Common myeloid progenitor, CD34-positive (primary cell): ENCODE measurements around the gene MBIP. TPM values are rescaled to one million over a fixed set of nuclear protein-coding genes. Genes with fewer than 3 reads are reported as not detected.

Experiments used
- CTCF ChIA-PET: fragments of 350-600 bp; sonication (Branson Sonifier 250); formaldehyde crosslinking; loops from one replicate; lab custom pipeline; 2021; ENCODE audit warnings: antibody characterized with exemption; lab: Charles Lee
- POLR2A ChIA-PET: fragments of 350-600 bp; sonication (Branson Sonifier 250); formaldehyde crosslinking; loops from one replicate; lab custom pipeline; 2021; ENCODE audit warnings: antibody characterized with exemption; lab: Charles Lee
- DNase-seq, 3 donors: peaks; one replicate each; pipeline versions ENCODE4 v3.0.0 to v3.0.0-alpha.2; 2013
- H3K27ac ChIP-seq, 2 experiments: 1 replicate in 1 of 2; 2 replicates in 1 of 2; pipeline ENCODE4 v1.7.0; 2013; ENCODE audit warnings: inconsistent platforms in 2 of 2, low read length in 2 of 2, mild to moderate bottlenecking in 2 of 2, low read depth in 1 of 2, moderate library complexity in 1 of 2; ENCODE audit not compliant: severe bottlenecking in 2 of 2, insufficient read depth in 1 of 2, poor library complexity in 1 of 2
- H3K27me3 ChIP-seq, 5 experiments: replicated peaks in 2 of 5; 1 replicate in 3 of 5; 2 replicates in 2 of 5; pipeline versions ENCODE4 v1.6.1 to v1.7.0; 2013; ENCODE audit warnings: low read length in 4 of 5, mild to moderate bottlenecking in 2 of 5, moderate library complexity in 2 of 5, inconsistent platforms in 1 of 5; ENCODE audit not compliant: insufficient read depth in 5 of 5, control insufficient read depth in 4 of 5
- H3K36me3 ChIP-seq, 4 experiments: 1 replicate in 2 of 4; 2 replicates in 2 of 4; pipeline versions ENCODE4 v1.6.1 to v1.7.0; 2013; ENCODE audit warnings: low read length in 3 of 4, control low read depth in 1 of 4, mild to moderate bottlenecking in 1 of 4; ENCODE audit not compliant: control insufficient read depth in 4 of 4, insufficient read depth in 4 of 4
- H3K4me1 ChIP-seq, 4 experiments: 1 replicate in 3 of 4; 2 replicates in 1 of 4; pipeline versions ENCODE4 v1.6.1 to v1.7.1; 2013; ENCODE audit warnings: low read length in 3 of 4, mild to moderate bottlenecking in 3 of 4, control low read depth in 1 of 4, inconsistent platforms in 1 of 4, moderate library complexity in 1 of 4; ENCODE audit not compliant: control insufficient read depth in 4 of 4, insufficient read depth in 4 of 4; ENCODE audit errors: control extremely low read depth in 1 of 4
- H3K4me3 ChIP-seq, 7 experiments: 1 replicate in 4 of 7; 2 replicates in 3 of 7; pipeline versions ENCODE4 v1.5.1 to v1.7.0; 2013; ENCODE audit warnings: mild to moderate bottlenecking in 7 of 7, low read length in 6 of 7, moderate library complexity in 6 of 7, inconsistent platforms in 2 of 7, low read depth in 2 of 7, control low read depth in 1 of 7; ENCODE audit not compliant: insufficient read depth in 4 of 7, control insufficient read depth in 1 of 7; ENCODE audit errors: extremely low read depth in 1 of 7
- H3K9me3 ChIP-seq, 5 experiments: 1 replicate in 4 of 5; 2 replicates in 1 of 5; pipeline versions ENCODE4 v1.6.1 to v1.7.1; 2013; ENCODE audit warnings: low read length in 4 of 5, mild to moderate bottlenecking in 2 of 5, inconsistent platforms in 1 of 5, low read depth in 1 of 5, moderate library complexity in 1 of 5; ENCODE audit not compliant: control insufficient read depth in 4 of 5, insufficient read depth in 2 of 5; ENCODE audit errors: control extremely low read depth in 1 of 5
- WGBS: methylation state at CpG from one replicate; pipeline ENCODE4 v1.1.5; 2013; ENCODE audit not compliant: insufficient coverage; 5-methylcytosine and 5-hydroxymethylcytosine counted together
- polyA plus RNA-seq: library from polyadenylated mRNA; unstranded; fragments of 120-200 nt; gene quantifications from one replicate; pipeline ENCODE4 v1.2.1, GENCODE V29; 2013

Gene MBIP, protein sequence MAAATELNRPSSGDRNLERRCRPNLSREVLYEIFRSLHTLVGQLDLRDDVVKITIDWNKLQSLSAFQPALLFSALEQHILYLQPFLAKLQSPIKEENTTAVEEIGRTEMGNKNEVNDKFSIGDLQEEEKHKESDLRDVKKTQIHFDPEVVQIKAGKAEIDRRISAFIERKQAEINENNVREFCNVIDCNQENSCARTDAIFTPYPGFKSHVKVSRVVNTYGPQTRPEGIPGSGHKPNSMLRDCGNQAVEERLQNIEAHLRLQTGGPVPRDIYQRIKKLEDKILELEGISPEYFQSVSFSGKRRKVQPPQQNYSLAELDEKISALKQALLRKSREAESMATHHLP
- polyA plus RNA-seq: 33.4 TPM

GRCh38 chr14:36320200-36320896 lies at the start of gene MBIP:
TSS of gene MBIP (minus strand) at chr14:36320637. CDS start at chr14:36320588, 49 bp downstream.
- CTCF ChIA-PET: interaction anchor here (0.6 kb wide), 1 partner anchor 11 kb away, joined by 3 read pairs; no protein-coding TSS in a partner anchor
- 0% methylated on average over 26 of the region's 35 CpGs for whole genome bisulfite sequencing

DNA sequence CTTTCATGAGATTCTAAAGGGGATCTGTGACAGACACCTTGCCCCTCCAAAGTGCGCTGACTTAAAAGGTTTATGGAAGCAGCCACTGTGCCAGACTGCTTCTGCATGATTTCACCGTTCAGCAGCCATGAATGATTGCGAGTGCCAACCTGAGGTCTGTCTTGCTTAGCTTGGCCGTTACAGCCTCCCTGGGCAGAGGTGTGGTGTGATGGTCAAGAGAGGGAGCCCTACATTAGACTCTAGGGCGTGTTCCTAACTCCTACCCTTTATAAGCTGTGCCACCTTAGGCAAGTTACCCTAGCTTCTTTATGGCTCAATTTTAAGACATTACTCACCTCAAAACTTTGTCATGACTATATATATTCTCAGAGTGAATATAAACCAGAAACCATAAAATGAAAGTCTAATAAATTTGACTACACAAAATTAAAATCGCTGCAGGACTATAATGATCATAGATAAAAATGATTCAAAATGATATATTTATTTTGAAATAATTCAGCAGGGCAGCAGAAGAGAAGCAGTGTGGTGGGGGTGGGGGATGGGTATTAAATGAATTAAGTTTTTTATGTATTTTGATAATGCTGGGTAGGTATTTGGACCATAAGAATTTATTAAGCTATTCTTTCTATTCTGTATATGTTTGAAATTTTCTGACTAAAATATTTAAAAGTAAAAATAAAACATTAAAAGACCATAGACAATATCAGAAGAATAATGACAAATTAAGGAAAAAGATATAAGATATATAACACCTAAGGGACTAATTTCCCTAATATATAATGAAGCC lies 47.7 kb upstream of the MBIP start:
- H3K27ac ChIP-seq: no peak overlapping the region
- DNase-seq: no peak
- 95% methylated on average over 5 of the region's 6 CpGs for WGBS
- ChIA-PET POLR2A (no interaction called here), CTCF (interaction anchor here (0.8 kb wide), 1 partner anchor 10 kb away, joined by 3 read pairs; no protein-coding TSS in a partner anchor)
- no peak overlapping the region for H3K4me3 ChIP-seq
- H3K4me1 ChIP-seq: no peaks in the 10 kb centered on the region
- peaks cover 0 to 9% (median 3%) of the 10 kb centered on the region in 5 experiments for H3K27me3 ChIP-seq
- no peaks in the 10 kb centered on the region for H3K9me3 ChIP-seq
- H3K36me3 ChIP-seq: no peaks in the 10 kb centered on the region

More at GRCh38 chr14:36320200-36320896, at the start of gene MBIP:
- Histone ChIP-seq H3K4me3 (peak within 1 kb of the TSS; percentile 86 to 97 (median 95)), H3K4me1 (peaks cover 0 to 13% (median 9%) of the 10 kb centered on the region in 4 experiments), H3K27ac (peak within 1 kb of the TSS; percentile 85 to 88), H3K27me3 (peaks cover 2 to 26% (median 11%) of the 10 kb centered on the region in 5 experiments), H3K9me3 (no peaks in the 10 kb centered on the region), H3K36me3 (no peaks in the 10 kb centered on the region)
- peak; percentile 98 for DNase-seq
- POLR2A ChIA-PET: no interaction called here

DNA sequence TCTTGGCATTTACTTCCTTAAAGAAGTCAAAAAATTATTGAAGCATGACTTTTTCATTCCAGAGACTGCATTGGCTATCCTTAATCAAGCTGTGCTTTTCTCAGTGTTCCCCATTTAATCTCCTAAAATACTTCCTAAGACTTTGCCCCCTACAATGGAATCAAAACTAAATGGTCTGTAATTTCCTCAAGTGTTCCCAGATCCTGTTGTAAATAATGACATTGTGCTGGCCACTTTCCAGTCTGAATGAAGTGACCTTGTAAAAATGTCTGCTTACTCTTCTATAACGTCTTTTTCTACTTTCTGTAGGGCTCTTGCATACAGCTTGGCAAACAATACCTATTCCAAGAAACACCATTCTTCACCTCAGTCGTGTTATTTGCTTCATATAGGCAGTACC lies 45.3 kb upstream of the MBIP start:
- WGBS: 83% methylated on average over 1 of the region's 2 CpGs
- H3K9me3 ChIP-seq: no peaks in the 10 kb centered on the region

DNA sequence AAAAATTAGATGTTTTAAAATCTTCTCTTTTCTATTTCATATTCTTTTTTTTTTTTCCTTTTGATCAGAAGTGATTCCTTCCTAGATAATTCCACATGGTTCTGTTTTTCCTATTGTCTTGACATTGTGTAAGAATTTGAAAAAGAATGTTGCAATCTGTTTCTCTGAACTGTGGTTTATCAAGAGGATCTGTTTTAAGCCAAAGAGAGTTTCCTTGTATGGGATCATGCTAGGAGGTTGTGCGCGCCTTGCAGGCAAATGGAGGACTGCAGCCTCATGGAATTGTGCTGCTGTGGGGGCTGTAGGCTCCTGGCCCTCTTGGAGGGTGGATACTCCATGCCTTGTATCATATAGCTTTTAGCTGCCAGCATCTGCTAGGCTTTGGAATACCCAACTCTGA lies 43.3 kb upstream of the MBIP start:
- Histone ChIP-seq H3K27me3 (peaks cover 0 to 9% (median 2%) of the 10 kb centered on the region in 5 experiments), H3K27ac (no peak overlapping the region), H3K4me1 (no peaks in the 10 kb centered on the region), H3K9me3 (no peaks in the 10 kb centered on the region), H3K36me3 (no peaks in the 10 kb centered on the region), H3K4me3 (no peak overlapping the region)
- no peak for DNase-seq
- 100% methylated on average over 2 of the region's 2 CpGs for WGBS
- POLR2A ChIA-PET: no interaction called here
- CTCF ChIA-PET: no interaction called here

More for the DNA sequence above, 45.3 kb upstream of the MBIP start:
- Histone ChIP-seq H3K4me3 (no peak overlapping the region), H3K27ac (no peak overlapping the region), H3K36me3 (no peaks in the 10 kb centered on the region), H3K27me3 (peaks cover 0 to 9% (median 3%) of the 10 kb centered on the region in 5 experiments), H3K4me1 (no peaks in the 10 kb centered on the region)
- ChIA-PET CTCF (interaction anchor here (0.7 to 1.2 kb wide), 2 partner anchors 8 to 12 kb away, joined by 3 to 4 read pairs; no protein-coding TSS in a partner anchor), POLR2A (no interaction called here)
- no peak for DNase-seq

DNA sequence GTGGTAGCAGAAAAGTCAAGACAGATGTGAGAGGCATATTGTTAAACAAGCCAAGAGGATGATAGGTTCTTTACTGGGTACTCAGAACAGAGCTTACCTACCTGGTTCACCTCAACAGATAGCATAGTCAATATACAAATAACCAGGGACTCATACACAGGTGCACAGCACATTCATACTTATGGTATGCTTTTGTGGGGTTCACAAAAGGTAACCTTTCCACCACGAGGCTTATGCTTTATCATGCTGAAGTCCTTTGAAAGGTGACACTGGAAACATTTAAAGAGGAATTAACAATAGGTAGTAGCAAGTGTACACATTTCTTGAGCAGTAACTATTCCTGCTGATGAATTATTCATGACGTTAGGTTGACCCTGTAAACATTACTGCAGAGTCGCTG lies 42.2 kb upstream of the MBIP start:
- Histone ChIP-seq H3K27ac (no peak overlapping the region), H3K27me3 (peaks cover 0 to 9% (median 2%) of the 10 kb centered on the region in 5 experiments), H3K9me3 (no peaks in the 10 kb centered on the region), H3K36me3 (no peaks in the 10 kb centered on the region), H3K4me1 (no peaks in the 10 kb centered on the region), H3K4me3 (no peak overlapping the region)
- DNase-seq: no peak
- CTCF ChIA-PET: no interaction called here
- POLR2A ChIA-PET: no interaction called here
- WGBS: no CpG with 5 or more reads among the region's 3 CpGs

- no peak overlapping the region for H3K4me3 ChIP-seq
- no peak overlapping the region for H3K27ac ChIP-seq
- DNase-seq: no peak
- peaks cover 0 to 7% (median 0%) of the 10 kb centered on the region in 5 experiments for H3K9me3 ChIP-seq
- no peaks in the 10 kb centered on the region for H3K36me3 ChIP-seq
- ChIA-PET CTCF (no interaction called here), POLR2A (no interaction called here)
- no peaks in the 10 kb centered on the region for H3K4me1 ChIP-seq
- WGBS: 63% methylated on average over 1 of the region's 2 CpGs
- peaks cover 0 to 7% (median under 1%) of the 10 kb centered on the region in 5 experiments for H3K27me3 ChIP-seq
Measured at GRCh38 chr14:36361210-36361853, 40.9 kb upstream of the MBIP start.
